Neural cell (in vitro differentiated cells): Measurements from ENCODE around the gene FOXRED1. TPM values are rescaled to one million over a fixed set of nuclear protein-coding genes. Genes with fewer than 3 reads are reported as not detected.

Experiments
- H2AFZ ChIP-seq: fragments of 200-600, 300-800 bp; sonication (generic), shearing (Covaris generic); 2 replicates; pipeline ENCODE4 v1.6.0; 2014; ENCODE audit warnings: low read depth, mild to moderate bottlenecking, antibody characterized with exemption, low read length, moderate library complexity
- H3F3A ChIP-seq: fragments of 200-600 bp; shearing (Covaris generic); 2 replicates; pipeline ENCODE4 v1.6.1; 2016; ENCODE audit warnings: mild to moderate bottlenecking, moderate library complexity, mixed read lengths, antibody characterized with exemption, low read length; ENCODE audit not compliant: insufficient read depth, poor library complexity, severe bottlenecking
- H3K27ac ChIP-seq: fragments of 200-600, 300-800 bp; sonication (generic), shearing (Covaris generic); 2 replicates; pipeline ENCODE4 v1.5.1; 2014; ENCODE audit warnings: mild to moderate bottlenecking, low read length, moderate library complexity
- H3K27me3 ChIP-seq: fragments of 300-800, 200-600 bp; sonication (generic), shearing (Covaris generic); 2 replicates; pipeline ENCODE4 v1.6.0; 2014; ENCODE audit warnings: mild to moderate bottlenecking, low read depth, low read length, moderate library complexity; ENCODE audit not compliant: insufficient read depth
- H3K36me3 ChIP-seq: fragments of 300-800, 200-600 bp; sonication (generic), shearing (Covaris generic); 2 replicates; pipeline ENCODE4 v1.5.1; 2014; ENCODE audit warnings: mild to moderate bottlenecking, antibody characterized with exemption, low read length, moderate library complexity; ENCODE audit not compliant: insufficient read depth
- H3K4me2 ChIP-seq: fragments of 300-800, 200-600 bp; sonication (generic), shearing (Covaris generic); 2 replicates; pipeline ENCODE4 v1.6.0; 2014; ENCODE audit warnings: mild to moderate bottlenecking, low read length
- H3K4me3 ChIP-seq: fragments of 300-800, 200-600 bp; sonication (generic), shearing (Covaris generic); 2 replicates; pipeline ENCODE4 v1.5.1; 2014; ENCODE audit warnings: mild to moderate bottlenecking, low read length, moderate library complexity
- H3K79me2 ChIP-seq: fragments of 200-600 bp; shearing (Covaris generic); replicated peaks from 2 replicates; pipeline ENCODE4 v1.6.0; 2014; ENCODE audit warnings: mild to moderate bottlenecking, low read length, moderate library complexity; ENCODE audit not compliant: insufficient read depth
- H3K9ac ChIP-seq: fragments of 300-800, 200-600 bp; sonication (generic), shearing (Covaris generic); 2 replicates; pipeline ENCODE4 v1.6.1; 2016; ENCODE audit warnings: mild to moderate bottlenecking, low read length, mixed read lengths
- H3K9me2 ChIP-seq: fragments of 200-600 bp; shearing (Covaris generic); 2 replicates; pipeline ENCODE4 v1.6.1; 2016; ENCODE audit warnings: mild to moderate bottlenecking, low read length, mixed read lengths; ENCODE audit not compliant: insufficient read depth
- H3K9me3 ChIP-seq: fragments of 200-600, 300-800 bp; sonication (generic), shearing (Covaris generic); 2 replicates; pipeline ENCODE4 v1.6.1; 2016; ENCODE audit warnings: mild to moderate bottlenecking, mixed run types, low read length, moderate library complexity, mixed read lengths
- H4K20me1 ChIP-seq: fragments of 200-600 bp; shearing (Covaris generic); 2 replicates; pipeline ENCODE4 v1.6.1; 2016; ENCODE audit warnings: mild to moderate bottlenecking, mixed run types; ENCODE audit not compliant: insufficient read depth
- CTCF ChIP-seq: fragments of 450-650 bp; IDR thresholded peaks from 2 replicates; pipeline ENCODE4 v1.5.1; 2014; ENCODE audit warnings: antibody characterized with exemption, mild to moderate bottlenecking, moderate library complexity; ENCODE audit not compliant: poor library complexity, severe bottlenecking
- EP300 ChIP-seq: fragments of 450-650 bp; conservative IDR thresholded peaks from 2 replicates; pipeline ENCODE4 v1.6.1; 2014; ENCODE audit warnings: antibody characterized with exemption, mild to moderate bottlenecking, moderate library complexity; ENCODE audit not compliant: poor library complexity, severe bottlenecking
- EZH2 ChIP-seq: fragments of 200-600, 300-800 bp; shearing (Covaris generic), sonication (generic); IDR thresholded peaks from 2 replicates; pipeline ENCODE4 v1.6.1; 2014; ENCODE audit warnings: antibody characterized with exemption, low read length, borderline replicate concordance, mild to moderate bottlenecking; ENCODE audit not compliant: insufficient read depth, poor library complexity, severe bottlenecking
- MXI1 ChIP-seq: fragments of 450-650 bp; conservative IDR thresholded peaks from 2 replicates; pipeline ENCODE4 v1.6.1; 2014; ENCODE audit warnings: antibody characterized with exemption, mild to moderate bottlenecking; ENCODE audit not compliant: poor library complexity, severe bottlenecking
- POLR2AphosphoS5 ChIP-seq: IDR thresholded peaks from 2 replicates; pipeline ENCODE4 v1.6.1; 2012
- RAD21 ChIP-seq: fragments of 450-650 bp; conservative IDR thresholded peaks from 2 replicates; pipeline ENCODE4 v1.6.1; 2014; ENCODE audit warnings: antibody characterized with exemption, mild to moderate bottlenecking, moderate library complexity
- REST ChIP-seq: IDR thresholded peaks from 2 replicates; pipeline ENCODE4 v1.6.1; 2012; ENCODE audit warnings: borderline replicate concordance
- SMC3 ChIP-seq: fragments of 450-650 bp; conservative IDR thresholded peaks from 2 replicates; pipeline ENCODE4 v1.6.1; 2014; ENCODE audit warnings: antibody characterized with exemption, mild to moderate bottlenecking, moderate library complexity; ENCODE audit not compliant: poor library complexity
- TAF1 ChIP-seq: IDR thresholded peaks from 2 replicates; pipeline ENCODE4 v1.6.1; 2012; ENCODE audit warnings: low read depth
- polyA plus RNA-seq: library from polyadenylated mRNA; depleted of rRNA; stranded (reverse); fragments of >200 nt; gene quantifications from 2 replicates; pipeline ENCODE4 v1.2.3, GENCODE V29; 2014

The FOXRED1 gene
- polyA plus RNA-seq, 1 donor from 2014 or later: 77.3 TPM

DNA sequence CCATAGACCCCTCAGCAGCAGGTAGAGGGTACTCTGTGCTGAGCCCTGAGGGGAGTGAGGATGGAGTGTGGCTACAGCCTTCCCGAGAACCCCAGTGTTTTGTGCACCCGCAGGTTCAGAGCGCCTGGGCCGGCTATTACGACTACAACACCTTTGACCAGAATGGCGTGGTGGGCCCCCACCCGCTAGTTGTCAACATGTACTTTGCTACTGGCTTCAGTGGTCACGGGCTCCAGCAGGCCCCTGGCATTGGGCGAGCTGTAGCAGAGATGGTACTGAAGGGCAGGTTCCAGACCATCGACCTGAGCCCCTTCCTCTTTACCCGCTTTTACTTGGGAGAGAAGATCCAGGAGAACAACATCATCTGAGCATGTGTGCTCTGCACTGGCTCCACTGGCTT lies 8.4 kb downstream of the FOXRED1 start:
- H3K9me2 ChIP-seq: no peaks in the 10 kb centered on the region
- no peaks in the 10 kb centered on the region for H3K36me3 ChIP-seq
- H3K4me2 ChIP-seq: no peak overlapping the region
- no peak overlapping the region for H3K27ac ChIP-seq
- no peak overlapping the region for H2AFZ ChIP-seq
- no peaks in the 10 kb centered on the region for H3F3A ChIP-seq
- H3K4me3 ChIP-seq: no peak overlapping the region
- H3K27me3 ChIP-seq: no peaks in the 10 kb centered on the region
- no peaks in the 10 kb centered on the region for H3K79me2 ChIP-seq
- TF ChIP-seq EP300 (no peak), SMC3 (no peak), RAD21 (no peak), EZH2 (no peak), REST (no peak), TAF1 (no peak)
- no peaks in the 10 kb centered on the region for H3K9me3 ChIP-seq
- no peaks in the 10 kb centered on the region for H4K20me1 ChIP-seq
- H3K9ac ChIP-seq: no peak overlapping the region

DNA sequence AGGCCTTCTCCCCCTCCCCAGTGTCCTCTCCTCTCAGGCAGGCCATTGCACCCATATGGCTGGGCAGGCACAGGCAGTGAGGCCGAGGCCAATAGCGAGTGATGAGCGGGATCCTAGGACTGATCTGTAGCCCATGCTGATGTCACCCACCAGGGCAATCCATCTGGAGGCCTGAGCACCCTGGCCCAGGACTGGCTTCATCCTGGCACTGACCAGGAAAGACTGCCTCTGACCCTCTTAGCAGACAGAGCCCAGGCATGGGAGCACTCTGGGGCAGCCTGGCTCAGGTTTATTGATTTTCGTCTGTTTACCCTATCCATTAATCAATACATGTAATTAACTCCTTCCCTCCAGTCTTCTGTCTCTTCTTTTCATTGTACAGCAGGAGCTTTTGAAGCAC lies 8.8 kb downstream of the FOXRED1 start:
- Histone ChIP-seq H3K4me3 (no peak overlapping the region), H2AFZ (no peak overlapping the region), H3K27me3 (no peaks in the 10 kb centered on the region), H3K36me3 (no peaks in the 10 kb centered on the region), H3K79me2 (no peaks in the 10 kb centered on the region), H3K27ac (no peak overlapping the region), H3K9me3 (no peaks in the 10 kb centered on the region), H4K20me1 (no peaks in the 10 kb centered on the region), H3F3A (no peaks in the 10 kb centered on the region), H3K4me2 (no peak overlapping the region), H3K9me2 (no peaks in the 10 kb centered on the region), H3K9ac (no peak overlapping the region)
- TF ChIP-seq TAF1: no peak
- no peak for TF ChIP-seq POLR2AphosphoS5
- TF ChIP-seq EP300: no peak
- no peak for TF ChIP-seq CTCF
- TF ChIP-seq RAD21: no peak
- TF ChIP-seq EZH2: no peak
- no peak for TF ChIP-seq REST
- no peak for TF ChIP-seq SMC3
- TF ChIP-seq MXI1: no peak
